ENCODE results near the gene CELF1.
"Not testable (repeated sequence)": the region's sequence is repeated elsewhere in the genome, so short reads cannot be mapped to it uniquely, and the experiment has no call there.

The CELF1 gene

GRCh38 chr11:47533690-47534151, 19.2 kb downstream of the CELF1 start:
- Histone ChIP-seq H3K27me3 (ENCODE audit: insufficient read depth, low read depth, severe bottlenecking) (no peaks in the 10 kb centered on the region), H3K27ac (no peak overlapping the region), H3K9me3 (ENCODE audit: severe bottlenecking) (no peaks in the 10 kb centered on the region), H3K4me3 (ENCODE audit: low read depth, low read length) (no peak overlapping the region), H3K36me3 (peaks cover 24% of the 10 kb centered on the region)
- DNase-seq: no peak
- no peak for TF ChIP-seq CTCF (IDR thresholded peaks at IDR 0.05; ENCODE audit: low read depth, low read length)

GRCh38 chr11:47532597-47533213, 20.2 kb downstream of the CELF1 start:
- no peak overlapping the region for H3K4me3 ChIP-seq (ENCODE audit: low read depth, low read length)
- no peak for DNase-seq
- H3K36me3 ChIP-seq: peaks cover 25% of the 10 kb centered on the region
- TF ChIP-seq CTCF (IDR thresholded peaks at IDR 0.05; ENCODE audit: low read depth, low read length): no peak
- H3K9me3 ChIP-seq (ENCODE audit: severe bottlenecking): no peaks in the 10 kb centered on the region
- no peaks in the 10 kb centered on the region for H3K27me3 ChIP-seq (ENCODE audit: insufficient read depth, low read depth, severe bottlenecking)
- H3K27ac ChIP-seq: no peak overlapping the region

- H3K9me3 ChIP-seq (ENCODE audit: severe bottlenecking): no peaks in the 10 kb centered on the region
- no peak for TF ChIP-seq CTCF (IDR thresholded peaks at IDR 0.05; ENCODE audit: low read depth, low read length)
- no peak overlapping the region for H3K27ac ChIP-seq
- no peaks in the 10 kb centered on the region for H3K27me3 ChIP-seq (ENCODE audit: insufficient read depth, low read depth, severe bottlenecking)
- H3K36me3 ChIP-seq: peaks cover 24% of the 10 kb centered on the region
- H3K4me3 ChIP-seq (ENCODE audit: low read depth, low read length): no peak overlapping the region
- no peak for DNase-seq
Observed at GRCh38 chr11:47531666-47532065, 21.3 kb downstream of the CELF1 start.

- peaks cover 15% of the 10 kb centered on the region for H3K36me3 ChIP-seq
- not testable (repeated sequence) for H3K27me3 ChIP-seq (ENCODE audit: insufficient read depth, low read depth, severe bottlenecking); H3K4me3 ChIP-seq (ENCODE audit: low read depth, low read length); H3K9me3 ChIP-seq (ENCODE audit: severe bottlenecking); H3K27ac ChIP-seq; DNase-seq
Observed at GRCh38 chr11:47530721-47531120, 22.2 kb downstream of the CELF1 start.

GRCh38 chr11:47529951-47530350, 23.0 kb downstream of the CELF1 start:
- no peak for TF ChIP-seq CTCF (IDR thresholded peaks at IDR 0.05; ENCODE audit: low read depth, low read length)
- Histone ChIP-seq H3K9me3 (ENCODE audit: severe bottlenecking) (no peaks in the 10 kb centered on the region), H3K36me3 (peaks cover 17% of the 10 kb centered on the region; the same call in 1 of the 2 replicates), H3K27ac (no peak overlapping the region), H3K27me3 (ENCODE audit: insufficient read depth, low read depth, severe bottlenecking) (no peaks in the 10 kb centered on the region), H3K4me3 (ENCODE audit: low read depth, low read length) (no peak overlapping the region)
- DNase-seq: no peak

- no peaks in the 10 kb centered on the region for H3K27me3 ChIP-seq (ENCODE audit: insufficient read depth, low read depth, severe bottlenecking)
- no peak overlapping the region for H3K4me3 ChIP-seq (ENCODE audit: low read depth, low read length)
- H3K27ac ChIP-seq: no peak overlapping the region
- H3K9me3 ChIP-seq (ENCODE audit: severe bottlenecking): no peaks in the 10 kb centered on the region
- DNase-seq: peak; percentile 56
- H3K36me3 ChIP-seq: peaks cover 15% of the 10 kb centered on the region; the same call in 1 of the 2 replicates
- no peak for TF ChIP-seq CTCF (IDR thresholded peaks at IDR 0.05; ENCODE audit: low read depth, low read length)
Observed at GRCh38 chr11:47527186-47527585, 25.7 kb downstream of the CELF1 start.

- DNase-seq; H3K4me3 ChIP-seq (ENCODE audit: low read depth, low read length); H3K27me3 ChIP-seq (ENCODE audit: insufficient read depth, low read depth, severe bottlenecking); H3K9me3 ChIP-seq (ENCODE audit: severe bottlenecking); H3K27ac ChIP-seq: not testable (repeated sequence)
- H3K36me3 ChIP-seq: peaks cover 13% of the 10 kb centered on the region; the same call in 1 of the 2 replicates
Observed at GRCh38 chr11:47526032-47526431, 26.9 kb downstream of the CELF1 start.

Measured in WERI-Rb-1 (cell line).